ENCODE data around the gene LGALS13. TPM values are rescaled to one million over a fixed set of nuclear protein-coding genes. Genes with fewer than 3 reads are reported as not detected.

Gene LGALS13
- total RNA-seq, result not detected
- not detected for polyA plus RNA-seq
- 0 reads per million in 6 experiments for total RNA-seq

GRCh38 chr19:39602224-39602623 is at the start of gene LGALS13:
Gene LGALS13, plus strand, starts transcription at chr19:39602524. Its CDS starts 45 bp downstream, at chr19:39602569.
- DNase-seq, result no peak
- Mint-ChIP-seq H3K27me3 (peaks cover 40 to 73% (median 51%) of the 10 kb centered on the region in 5 donors), H3K9me3 (peaks cover 0 to 22% (median 6%) of the 10 kb centered on the region in 9 donors), H3K36me3 (peaks cover 0 to 30% (median 0%) of the 10 kb centered on the region in 3 donors), H3K27ac (no peak within 1 kb of the TSS), H3K4me3 (no peak within 1 kb of the TSS), H3K4me1 (peaks cover 0 to 2% (median 0%) of the 10 kb centered on the region in 4 donors)
- POLR2A ChIA-PET, result no interaction called here
- ATAC-seq, result no peak

- peak overlapping the region in 1 of 10 donors; percentile 6 for H3K27ac Mint-ChIP-seq
Observed at GRCh38 chr19:39553082-39553652, 49.2 kb upstream of the LGALS13 start.

GRCh38 chr19:39554701-39555311 is 47.5 kb upstream of the LGALS13 start:
- H3K27ac Mint-ChIP-seq, result no peak overlapping the region
- DNase-seq (no peak), ATAC-seq (no peak)
- peaks cover 0 to 4% (median 0%) of the 10 kb centered on the region in 5 donors for H3K27me3 Mint-ChIP-seq
- POLR2A ChIA-PET, result interaction anchor here (1.1 kb wide), 1 partner anchor 117 kb away, joined by 3 read pairs; no protein-coding TSS in a partner anchor
- H3K36me3 Mint-ChIP-seq, result no peaks in the 10 kb centered on the region
- peaks cover 15 to 31% (median 24%) of the 10 kb centered on the region in 4 donors for H3K4me1 Mint-ChIP-seq
- no peak overlapping the region for H3K4me3 Mint-ChIP-seq
- H3K9me3 Mint-ChIP-seq, result no peaks in the 10 kb centered on the region

More at GRCh38 chr19:39553082-39553652, 49.2 kb upstream of the LGALS13 start:
- ATAC-seq, result no peak
- DNase-seq, result no peak
- no peak overlapping the region for H3K4me3 Mint-ChIP-seq
- H3K9me3 Mint-ChIP-seq, result no peaks in the 10 kb centered on the region
- H3K36me3 Mint-ChIP-seq, result no peaks in the 10 kb centered on the region
- H3K27me3 Mint-ChIP-seq, result peaks cover 0 to 4% (median 0%) of the 10 kb centered on the region in 5 donors
- POLR2A ChIA-PET, result interaction anchor here (0.6 kb wide), 1 partner anchor 215 kb away, joined by 3 read pairs; no protein-coding TSS in a partner anchor
- peaks cover 6 to 19% (median 15%) of the 10 kb centered on the region in 4 donors for H3K4me1 Mint-ChIP-seq

GRCh38 chr19:39555883-39556282 is 46.4 kb upstream of the LGALS13 start:
- no peak overlapping the region for H3K4me3 Mint-ChIP-seq
- H3K27me3 Mint-ChIP-seq, result peaks cover 0 to 4% (median 0%) of the 10 kb centered on the region in 5 donors
- DNase-seq (no peak), ATAC-seq (no peak)
- H3K27ac Mint-ChIP-seq, result peak overlapping the region in 1 of 10 donors; percentile 57
- no peaks in the 10 kb centered on the region for H3K9me3 Mint-ChIP-seq
- no peaks in the 10 kb centered on the region for H3K36me3 Mint-ChIP-seq
- H3K4me1 Mint-ChIP-seq, result peaks cover 15 to 31% (median 24%) of the 10 kb centered on the region in 4 donors
- POLR2A ChIA-PET, result no interaction called here

- Mint-ChIP-seq H3K27me3 (peaks cover 0 to 4% (median 0%) of the 10 kb centered on the region in 5 donors), H3K36me3 (no peaks in the 10 kb centered on the region), H3K9me3 (no peaks in the 10 kb centered on the region), H3K27ac (peak overlapping the region; percentile 55 to 97 (median 92)), H3K4me1 (peaks cover 14 to 23% (median 21%) of the 10 kb centered on the region in 4 donors), H3K4me3 (peak overlapping the region; percentile 65 to 80 (median 74))
- DNase-seq (peak in 2 of 10 donors; percentile 17 to 43), ATAC-seq (peak; percentile 78 to 79)
- POLR2A ChIA-PET, result interaction anchor here (0.5 to 0.7 kb wide), 2 partner anchors 12 to 1212 kb away, joined by 3 read pairs; no protein-coding TSS in a partner anchor
Observed at GRCh38 chr19:39557811-39558623, 44.3 kb upstream of the LGALS13 start.

GRCh38 chr19:39558624-39559117 is 43.7 kb upstream of the LGALS13 start:
- H3K9me3 Mint-ChIP-seq, result no peaks in the 10 kb centered on the region
- ATAC-seq (peak; percentile 71 to 81), DNase-seq (peak in 2 of 10 donors; percentile 15 to 32)
- no peaks in the 10 kb centered on the region for H3K36me3 Mint-ChIP-seq
- POLR2A ChIA-PET, result no interaction called here
- H3K27ac Mint-ChIP-seq, result peak overlapping the region; percentile 55 to 97 (median 92)
- peak overlapping the region; percentile 65 to 80 (median 74) for H3K4me3 Mint-ChIP-seq
- peaks cover 0 to 4% (median 0%) of the 10 kb centered on the region in 5 donors for H3K27me3 Mint-ChIP-seq
- H3K4me1 Mint-ChIP-seq, result peaks cover 12 to 23% (median 21%) of the 10 kb centered on the region in 4 donors

- Mint-ChIP-seq H3K4me1 (peaks cover 6 to 10% (median 7%) of the 10 kb centered on the region in 4 donors), H3K36me3 (no peaks in the 10 kb centered on the region), H3K27ac (no peak overlapping the region)
Observed at GRCh38 chr19:39563408-39563807, 38.9 kb upstream of the LGALS13 start.

GRCh38 chr19:39566064-39566463 is 36.3 kb upstream of the LGALS13 start:
- Mint-ChIP-seq H3K36me3 (no peaks in the 10 kb centered on the region), H3K27ac (no peak overlapping the region), H3K4me1 (no peaks in the 10 kb centered on the region), H3K9me3 (no peaks in the 10 kb centered on the region), H3K4me3 (no peak overlapping the region), H3K27me3 (peaks cover 5 to 24% (median 18%) of the 10 kb centered on the region in 5 donors)
- DNase-seq, result no peak
- POLR2A ChIA-PET, result no interaction called here
- no peak for ATAC-seq

More at GRCh38 chr19:39563408-39563807, 38.9 kb upstream of the LGALS13 start:
- H3K9me3 Mint-ChIP-seq, result no peaks in the 10 kb centered on the region
- H3K4me3 Mint-ChIP-seq, result no peak overlapping the region
- POLR2A ChIA-PET, result interaction anchor here (0.5 kb wide), 1 partner anchor 30 kb away, joined by 3 read pairs; no protein-coding TSS in a partner anchor
- no peak for ATAC-seq
- DNase-seq, result no peak
- H3K27me3 Mint-ChIP-seq, result peaks cover under 1 to 11% (median 1%) of the 10 kb centered on the region in 5 donors

- ATAC-seq (no peak), DNase-seq (no peak)
- H3K9me3 Mint-ChIP-seq, result peaks cover 0 to 14% (median 9%) of the 10 kb centered on the region in 9 donors
- H3K4me3 Mint-ChIP-seq, result no peak overlapping the region
- no peaks in the 10 kb centered on the region for H3K4me1 Mint-ChIP-seq
- peaks cover 0 to 8% (median under 1%) of the 10 kb centered on the region in 3 donors for H3K36me3 Mint-ChIP-seq
- H3K27me3 Mint-ChIP-seq, result peaks cover 11 to 45% (median 31%) of the 10 kb centered on the region in 5 donors
- H3K27ac Mint-ChIP-seq, result no peak overlapping the region
- POLR2A ChIA-PET, result no interaction called here
Observed at GRCh38 chr19:39568604-39569003, 33.7 kb upstream of the LGALS13 start.

- peaks cover 0 to 13% (median 4%) of the 10 kb centered on the region in 3 donors for H3K36me3 Mint-ChIP-seq
- POLR2A ChIA-PET, result no interaction called here
- DNase-seq, result no peak
Observed at GRCh38 chr19:39582442-39582841, 19.9 kb upstream of the LGALS13 start.

GRCh38 chr19:39582891-39583625 is 19.3 kb upstream of the LGALS13 start:
- no peak for DNase-seq
- peaks cover 0 to 13% (median 4%) of the 10 kb centered on the region in 3 donors for H3K36me3 Mint-ChIP-seq
- no peaks in the 10 kb centered on the region for H3K4me1 Mint-ChIP-seq
- ATAC-seq, result no peak
- H3K27me3 Mint-ChIP-seq, result peaks cover 13 to 40% (median 35%) of the 10 kb centered on the region in 5 donors
- POLR2A ChIA-PET, result no interaction called here
- H3K9me3 Mint-ChIP-seq, result peaks cover 2 to 18% (median 12%) of the 10 kb centered on the region in 9 donors
- H3K4me3 Mint-ChIP-seq, result no peak overlapping the region
- H3K27ac Mint-ChIP-seq, result no peak overlapping the region

More at GRCh38 chr19:39582442-39582841, 19.9 kb upstream of the LGALS13 start:
- no peak for ATAC-seq
- no peak overlapping the region for H3K4me3 Mint-ChIP-seq
- peaks cover 16 to 42% (median 40%) of the 10 kb centered on the region in 5 donors for H3K27me3 Mint-ChIP-seq
- H3K9me3 Mint-ChIP-seq, result peaks cover 2 to 24% (median 12%) of the 10 kb centered on the region in 9 donors
- no peak overlapping the region for H3K27ac Mint-ChIP-seq
- H3K4me1 Mint-ChIP-seq, result no peaks in the 10 kb centered on the region
